SK-N-SH treated with all-trans-retinoic acid at 6 μM for 48 hours (cell line): ENCODE results near the gene OLFM1.

Experiments used
- CSDC2 ChIP-seq: fragments of 250-450 bp; sonication (Bioruptor Pico); IDR thresholded peaks from 2 replicates; pipeline ENCODE4 v1.5.0; 2020; ENCODE audit warnings: mild to moderate bottlenecking, moderate library complexity
- OSR1 ChIP-seq: fragments of 250-450 bp; sonication (Bioruptor Pico); IDR thresholded peaks from 2 replicates; pipeline ENCODE4 v1.8.0; 2022; ENCODE audit warnings: moderate library complexity, mild to moderate bottlenecking, inconsistent platforms
- RARB ChIP-seq: fragments of 250-450 bp; sonication (Bioruptor Pico); IDR thresholded peaks from 2 replicates; pipeline ENCODE4 v1.8.0; 2021; ENCODE audit warnings: mild to moderate bottlenecking, moderate library complexity
- ZFP3 ChIP-seq: fragments of 250-450 bp; sonication (Bioruptor Pico); IDR thresholded peaks from 2 replicates; pipeline ENCODE4 v1.5.0; 2020; ENCODE audit warnings: mild to moderate bottlenecking, moderate library complexity
- ZNF70 ChIP-seq: fragments of 450-650 bp; formaldehyde crosslinking; IDR thresholded peaks from 2 replicates; pipeline ENCODE4 v1.5.0; 2020; ENCODE audit warnings: mild to moderate bottlenecking, moderate library complexity
- TF ChIP-seq, protein P1 (sequence below): fragments of 250-450 bp; sonication (Bioruptor Pico); IDR thresholded peaks from 2 replicates; pipeline ENCODE4 v1.8.0; 2020; ENCODE audit warnings: mild to moderate bottlenecking, moderate library complexity, borderline replicate concordance

DNA sequence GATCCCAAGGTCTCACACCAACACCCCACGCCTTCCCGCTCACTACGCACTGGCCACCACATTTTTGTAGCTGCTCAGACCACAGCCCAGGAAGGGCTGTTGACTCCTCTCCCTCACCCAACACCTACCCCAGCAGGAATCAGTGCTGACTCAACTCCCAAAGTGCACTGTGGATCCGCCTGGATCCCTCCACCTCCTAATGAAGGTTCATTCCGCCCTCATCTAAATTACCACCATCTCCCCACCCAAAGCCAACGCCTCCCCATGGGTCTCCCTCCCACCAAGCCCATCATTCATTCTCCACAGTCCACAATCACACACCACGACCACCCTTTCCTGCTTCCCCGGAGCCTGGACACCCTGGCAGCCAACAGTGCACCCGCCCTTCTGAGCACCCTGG, 57.8 kb downstream of the OLFM1 start:
- TF ChIP-seq RARB (CRISPR knock-in tag) (no peak), ZNF70 (CRISPR knock-in tag) (no peak), CSDC2 (no peak), OSR1 (CRISPR knock-in tag) (no peak), ZFP3 (CRISPR knock-in tag) (no peak)
- TF ChIP-seq, protein P1, sequence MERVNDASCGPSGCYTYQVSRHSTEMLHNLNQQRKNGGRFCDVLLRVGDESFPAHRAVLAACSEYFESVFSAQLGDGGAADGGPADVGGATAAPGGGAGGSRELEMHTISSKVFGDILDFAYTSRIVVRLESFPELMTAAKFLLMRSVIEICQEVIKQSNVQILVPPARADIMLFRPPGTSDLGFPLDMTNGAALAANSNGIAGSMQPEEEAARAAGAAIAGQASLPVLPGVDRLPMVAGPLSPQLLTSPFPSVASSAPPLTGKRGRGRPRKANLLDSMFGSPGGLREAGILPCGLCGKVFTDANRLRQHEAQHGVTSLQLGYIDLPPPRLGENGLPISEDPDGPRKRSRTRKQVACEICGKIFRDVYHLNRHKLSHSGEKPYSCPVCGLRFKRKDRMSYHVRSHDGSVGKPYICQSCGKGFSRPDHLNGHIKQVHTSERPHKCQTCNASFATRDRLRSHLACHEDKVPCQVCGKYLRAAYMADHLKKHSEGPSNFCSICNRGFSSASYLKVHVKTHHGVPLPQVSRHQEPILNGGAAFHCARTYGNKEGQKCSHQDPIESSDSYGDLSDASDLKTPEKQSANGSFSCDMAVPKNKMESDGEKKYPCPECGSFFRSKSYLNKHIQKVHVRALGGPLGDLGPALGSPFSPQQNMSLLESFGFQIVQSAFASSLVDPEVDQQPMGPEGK, result no peak
